ENCODE results near the gene EFCAB11. TPM values are rescaled to one million over a fixed set of nuclear protein-coding genes. Genes with fewer than 3 reads are reported as not detected.

EFCAB11 gene
- total and polyA plus RNA-seq, 2 donors (not counting 1 experiment from before 2014, with no cell fraction given) = 4.2 to 13.8 TPM

DNA sequence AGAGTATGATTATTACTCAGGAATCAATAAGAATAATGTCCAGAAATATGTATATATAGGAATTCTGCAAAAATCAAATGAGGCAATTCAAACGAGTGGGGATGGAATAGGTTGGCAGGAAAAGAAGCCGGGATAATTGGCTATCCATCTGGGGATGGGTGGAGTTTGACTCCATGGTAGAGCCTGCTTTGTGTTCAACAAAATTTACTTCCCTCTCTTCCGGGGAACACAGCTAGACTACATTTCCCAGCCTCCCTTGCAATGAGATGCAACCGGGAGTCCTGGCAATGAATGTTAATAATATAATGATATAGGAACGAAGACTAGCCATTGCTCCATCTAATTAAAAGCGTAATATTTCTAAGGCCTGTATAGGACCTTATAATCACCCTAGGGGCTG, 146.6 kb downstream of the EFCAB11 start:
- H3K79me2 ChIP-seq (ENCODE audit: control insufficient read depth, insufficient read depth, low read length) = no peaks in the 10 kb centered on the region
- H3K27me3 ChIP-seq (replicated peaks in 1 of 4; ENCODE audit: control extremely low read depth in 1 of 4, control insufficient read depth in 3 of 4, insufficient read depth in 4 of 4, low read length in 3 of 4) = no peaks in the 10 kb centered on the region
- intact Hi-C loops (cut with micrococcal nuclease) = no loop called here
- ATAC-seq (ENCODE audit: low read depth) = no peak
- WGBS (ENCODE audit: insufficient coverage) = no CpG with 5 or more reads among the region's 6 CpGs
- no peaks in the 10 kb centered on the region for H3K4me1 Mint-ChIP-seq
- no peaks in the 10 kb centered on the region for H3K4me1 ChIP-seq (ENCODE audit: control insufficient read depth in 2 of 2, insufficient read depth in 2 of 2, low read length in 2 of 2)
- H3K4me2 ChIP-seq (replicated peaks; ENCODE audit: low read depth, low read length, poor library complexity, severe bottlenecking) = no peak overlapping the region
- no peak for DNase-seq
- H3K27me3 Mint-ChIP-seq = no peaks in the 10 kb centered on the region
- CTCF ChIA-PET = no interaction called here
- POLR2A ChIA-PET = no interaction called here
- no peak overlapping the region for H3K27ac ChIP-seq (ENCODE audit: low read length in 2 of 2)
- H4K20me1 ChIP-seq (ENCODE audit: control insufficient read depth, insufficient read depth, low read length, poor library complexity, severe bottlenecking) = no peaks in the 10 kb centered on the region
- TF ChIP-seq, protein P1, sequence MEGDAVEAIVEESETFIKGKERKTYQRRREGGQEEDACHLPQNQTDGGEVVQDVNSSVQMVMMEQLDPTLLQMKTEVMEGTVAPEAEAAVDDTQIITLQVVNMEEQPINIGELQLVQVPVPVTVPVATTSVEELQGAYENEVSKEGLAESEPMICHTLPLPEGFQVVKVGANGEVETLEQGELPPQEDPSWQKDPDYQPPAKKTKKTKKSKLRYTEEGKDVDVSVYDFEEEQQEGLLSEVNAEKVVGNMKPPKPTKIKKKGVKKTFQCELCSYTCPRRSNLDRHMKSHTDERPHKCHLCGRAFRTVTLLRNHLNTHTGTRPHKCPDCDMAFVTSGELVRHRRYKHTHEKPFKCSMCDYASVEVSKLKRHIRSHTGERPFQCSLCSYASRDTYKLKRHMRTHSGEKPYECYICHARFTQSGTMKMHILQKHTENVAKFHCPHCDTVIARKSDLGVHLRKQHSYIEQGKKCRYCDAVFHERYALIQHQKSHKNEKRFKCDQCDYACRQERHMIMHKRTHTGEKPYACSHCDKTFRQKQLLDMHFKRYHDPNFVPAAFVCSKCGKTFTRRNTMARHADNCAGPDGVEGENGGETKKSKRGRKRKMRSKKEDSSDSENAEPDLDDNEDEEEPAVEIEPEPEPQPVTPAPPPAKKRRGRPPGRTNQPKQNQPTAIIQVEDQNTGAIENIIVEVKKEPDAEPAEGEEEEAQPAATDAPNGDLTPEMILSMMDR (IDR thresholded peaks at IDR 0.05) = no peak
- TF ChIP-seq EZH2 (IDR thresholded peaks at IDR 0.05; ENCODE audit: borderline replicate concordance, insufficient read depth, low read depth, low read length, poor library complexity, severe bottlenecking) = no peak
- H3K4me3 ChIP-seq (ENCODE audit: control extremely low read depth in 1 of 5, extremely low read depth in 1 of 5, insufficient read depth in 1 of 5, low read depth in 2 of 5, low read length in 4 of 5) = no peak overlapping the region
- H3K4me3 Mint-ChIP-seq = no peak overlapping the region
- no peaks in the 10 kb centered on the region for H3K36me3 ChIP-seq (replicated peaks in 1 of 2; ENCODE audit: control extremely low read depth in 1 of 2, control insufficient read depth in 1 of 2, extremely low read depth in 1 of 2, insufficient read depth in 2 of 2, low read length in 1 of 2)
- no peak overlapping the region for H2AFZ ChIP-seq (ENCODE audit: insufficient read depth, low read depth, low read length, poor library complexity, severe bottlenecking)
- H3K9me3 ChIP-seq (ENCODE audit: control extremely low read depth in 1 of 3, control insufficient read depth in 2 of 3, insufficient read depth in 1 of 3, low read length in 2 of 3) = no peaks in the 10 kb centered on the region
- no peak overlapping the region for H3K9ac ChIP-seq (ENCODE audit: low read length)
- no peak overlapping the region for H3K27ac Mint-ChIP-seq
- no peaks in the 10 kb centered on the region for H3K9me3 Mint-ChIP-seq (ENCODE audit: insufficient read depth)

DNA sequence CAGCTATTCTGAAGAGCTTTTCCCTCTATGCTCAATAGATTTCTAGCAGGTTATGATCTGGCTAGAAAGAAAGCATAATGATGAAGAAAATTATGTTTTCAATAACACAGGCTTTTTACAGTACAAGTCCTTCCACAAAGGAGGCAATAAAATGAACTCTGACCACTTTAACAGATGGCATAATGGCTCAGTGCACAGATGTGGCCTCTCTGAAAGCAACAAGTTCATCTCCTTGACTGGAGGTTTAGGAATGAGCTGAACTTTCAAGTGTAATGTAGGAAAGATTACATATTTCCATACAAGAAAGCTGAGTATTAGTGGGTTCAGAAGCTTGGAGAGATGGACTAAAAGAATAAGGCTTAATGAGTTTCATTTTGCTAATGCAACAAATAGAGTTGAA, 147.4 kb downstream of the EFCAB11 start:
- no peaks in the 10 kb centered on the region for H3K36me3 ChIP-seq (replicated peaks in 1 of 2; ENCODE audit: control extremely low read depth in 1 of 2, control insufficient read depth in 1 of 2, extremely low read depth in 1 of 2, insufficient read depth in 2 of 2, low read length in 1 of 2)
- TF ChIP-seq, protein P1 (IDR thresholded peaks at IDR 0.05) = no peak
- no peak for TF ChIP-seq EZH2 (IDR thresholded peaks at IDR 0.05; ENCODE audit: borderline replicate concordance, insufficient read depth, low read depth, low read length, poor library complexity, severe bottlenecking)

More for the DNA sequence above, 147.4 kb downstream of the EFCAB11 start:
- Mint-ChIP-seq H3K4me1 (no peaks in the 10 kb centered on the region), H3K27me3 (no peaks in the 10 kb centered on the region), H3K9me3 (ENCODE audit: insufficient read depth) (no peaks in the 10 kb centered on the region), H3K4me3 (no peak overlapping the region), H3K27ac (no peak overlapping the region)
- CTCF ChIA-PET = interaction anchor here (0.6 kb wide), 1 partner anchor 199 kb away, joined by 3 read pairs; no protein-coding TSS in a partner anchor
- intact Hi-C loops (cut with micrococcal nuclease) = no loop called here
- DNase-seq = no peak
- no peak overlapping the region for H3K27ac ChIP-seq (ENCODE audit: low read length in 2 of 2)
- H3K79me2 ChIP-seq (ENCODE audit: control insufficient read depth, insufficient read depth, low read length) = no peaks in the 10 kb centered on the region
- no peak for ATAC-seq (ENCODE audit: low read depth)
- no peak overlapping the region for H3K4me2 ChIP-seq (replicated peaks; ENCODE audit: low read depth, low read length, poor library complexity, severe bottlenecking)
- H2AFZ ChIP-seq (ENCODE audit: insufficient read depth, low read depth, low read length, poor library complexity, severe bottlenecking) = no peak overlapping the region
- POLR2A ChIA-PET = no interaction called here
- H3K4me3 ChIP-seq (ENCODE audit: control extremely low read depth in 1 of 5, extremely low read depth in 1 of 5, insufficient read depth in 1 of 5, low read depth in 2 of 5, low read length in 4 of 5) = no peak overlapping the region
- no peaks in the 10 kb centered on the region for H3K27me3 ChIP-seq (replicated peaks in 1 of 4; ENCODE audit: control extremely low read depth in 1 of 4, control insufficient read depth in 3 of 4, insufficient read depth in 4 of 4, low read length in 3 of 4)
- H3K9me3 ChIP-seq (ENCODE audit: control extremely low read depth in 1 of 3, control insufficient read depth in 2 of 3, insufficient read depth in 1 of 3, low read length in 2 of 3) = no peaks in the 10 kb centered on the region
- no peaks in the 10 kb centered on the region for H4K20me1 ChIP-seq (ENCODE audit: control insufficient read depth, insufficient read depth, low read length, poor library complexity, severe bottlenecking)
- H3K9ac ChIP-seq (ENCODE audit: low read length) = no peak overlapping the region
- H3K4me1 ChIP-seq (ENCODE audit: control insufficient read depth in 2 of 2, insufficient read depth in 2 of 2, low read length in 2 of 2) = no peaks in the 10 kb centered on the region

All from B cell (primary cell).